Measurements from ENCODE around the gene BSN. TPM values are rescaled to one million over a fixed set of nuclear protein-coding genes. Genes with fewer than 3 reads are reported as not detected.

BSN gene
- total and polyA plus RNA-seq, 2 of the 4 experiments (the other 2 are of a cell fraction) = under 0.01 to 0.03 TPM

DNA sequence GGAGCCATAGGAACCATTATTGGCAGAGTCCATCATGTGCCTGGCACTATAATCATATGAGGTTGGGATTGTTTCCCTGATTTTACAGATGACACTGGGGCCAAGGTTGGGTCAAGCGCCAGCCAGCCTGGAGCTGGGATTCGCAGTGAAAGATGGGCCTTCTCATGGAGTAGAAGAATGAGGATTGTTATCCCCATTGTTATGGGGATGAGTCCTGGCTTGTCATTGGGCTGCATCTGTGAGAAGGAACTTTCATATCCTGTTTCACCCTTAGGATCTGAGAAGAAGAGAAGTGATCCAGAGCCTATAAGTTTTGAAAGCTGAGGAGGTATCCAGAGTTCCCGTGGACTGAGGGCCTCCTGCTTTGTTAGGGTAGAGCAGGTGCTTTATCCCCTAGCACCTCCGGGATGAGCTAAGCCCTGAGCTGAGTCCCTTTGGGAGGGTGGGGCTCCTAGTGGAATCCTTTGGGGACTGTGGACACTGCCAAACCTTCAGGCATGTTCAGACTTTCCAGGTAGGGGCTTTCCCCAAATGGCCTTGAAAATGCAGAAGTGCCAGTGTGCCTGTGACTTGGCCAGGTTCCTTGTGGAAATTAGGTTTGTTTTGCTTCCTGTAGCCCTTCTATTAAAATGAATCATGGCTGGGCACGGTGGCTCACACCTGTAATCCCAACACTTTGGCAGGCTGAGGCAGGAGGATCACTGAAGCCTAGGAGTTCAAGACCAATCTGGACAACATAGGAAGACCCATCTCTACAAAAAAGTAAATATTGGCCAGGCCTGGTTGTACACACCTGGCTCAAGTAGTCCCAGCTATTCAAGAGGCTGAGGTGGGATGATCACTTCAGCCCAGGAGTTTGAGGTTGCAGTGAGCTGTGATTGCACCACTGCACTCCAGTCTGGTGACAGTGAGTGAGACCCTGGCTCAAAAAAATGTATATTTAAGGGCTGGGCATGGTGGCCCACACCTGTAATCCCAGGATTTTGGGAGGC lies 30.2 kb upstream of the BSN start:
- Histone ChIP-seq H4K8ac (ENCODE audit: low read depth in 2 of 2, low read length in 2 of 2) (no peak overlapping the region), H3K4me3 (ENCODE audit: insufficient read depth, low read depth, low read length) (no peak overlapping the region), H3K4ac (ENCODE audit: low read depth, low read length) (no peak overlapping the region), H2BK20ac (ENCODE audit: low read depth, low read length) (no peak overlapping the region), H2BK5ac (ENCODE audit: low read depth, low read length, poor library complexity, severe bottlenecking) (no peak overlapping the region), H3K4me1 (ENCODE audit: control insufficient read depth, insufficient read depth, low read length) (no peaks in the 10 kb centered on the region), H3K4me2 (ENCODE audit: low read depth, low read length) (no peak overlapping the region), H2AFZ (replicated peaks; ENCODE audit: low read length, poor library complexity) (no peak overlapping the region), H3K9me1 (ENCODE audit: insufficient read depth, low read length) (0 out of 2 replicates have a peak, but pooled peaks cover 8% of the 10 kb centered on the region), H3K79me1 (ENCODE audit: low read depth in 1 of 2, low read length in 2 of 2) (peaks cover 4 to 26% of the 10 kb centered on the region in 2 experiments), H2AK5ac (ENCODE audit: low read depth, low read length) (no peak overlapping the region), H2BK15ac (ENCODE audit: low read depth, low read length) (no peak overlapping the region), H2AK9ac (replicated peaks; ENCODE audit: low read depth, low read length, poor library complexity) (no peak overlapping the region), H3K27ac (ENCODE audit: insufficient read depth, low read length) (no peak overlapping the region), H3K9me3 (ENCODE audit: control insufficient read depth, insufficient read depth, low read length) (no peaks in the 10 kb centered on the region), H3K36me3 (ENCODE audit: control insufficient read depth, insufficient read depth, low read length) (peaks cover 1% of the 10 kb centered on the region; the same call in 1 of the 2 replicates), H3K56ac (ENCODE audit: extremely low read depth, insufficient read depth, low read length) (no peak overlapping the region), H3K18ac (ENCODE audit: low read depth, low read length) (no peak overlapping the region), H3K14ac (replicated peaks; ENCODE audit: low read depth, low read length) (no peak overlapping the region), H4K5ac (ENCODE audit: low read depth, low read length) (no peak overlapping the region), H4K20me1 (ENCODE audit: insufficient read depth, low read length) (no peaks in the 10 kb centered on the region), H2BK120ac (ENCODE audit: low read depth, low read length) (no peak overlapping the region), H3K27me3 (ENCODE audit: control insufficient read depth, insufficient read depth, low read length) (no peaks in the 10 kb centered on the region), H3K23ac (ENCODE audit: low read depth, low read length) (no peak overlapping the region), H4K91ac (ENCODE audit: insufficient read depth, low read depth, low read length) (no peak overlapping the region), H3K9ac (ENCODE audit: low read depth, low read length) (no peak overlapping the region)
- no TSS peak for BruUV-seq (replicated peaks)
- TF ChIP-seq, protein P1, sequence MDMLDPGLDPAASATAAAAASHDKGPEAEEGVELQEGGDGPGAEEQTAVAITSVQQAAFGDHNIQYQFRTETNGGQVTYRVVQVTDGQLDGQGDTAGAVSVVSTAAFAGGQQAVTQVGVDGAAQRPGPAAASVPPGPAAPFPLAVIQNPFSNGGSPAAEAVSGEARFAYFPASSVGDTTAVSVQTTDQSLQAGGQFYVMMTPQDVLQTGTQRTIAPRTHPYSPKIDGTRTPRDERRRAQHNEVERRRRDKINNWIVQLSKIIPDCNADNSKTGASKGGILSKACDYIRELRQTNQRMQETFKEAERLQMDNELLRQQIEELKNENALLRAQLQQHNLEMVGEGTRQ (IDR thresholded peaks at IDR 0.05; ENCODE audit: low read depth, low read length) = no peak
- TF ChIP-seq CHD1 (IDR thresholded peaks at IDR 0.05; ENCODE audit: low read depth, low read length) = no peak
- no peak for TF ChIP-seq NFE2L2 (IDR thresholded peaks at IDR 0.05; ENCODE audit: low read depth, low read length)
- TF ChIP-seq SMC3 (IDR thresholded peaks at IDR 0.05; ENCODE audit: low read depth, low read length) = no peak
- no peak for TF ChIP-seq RCOR1 (IDR thresholded peaks at IDR 0.05; ENCODE audit: insufficient replicate concordance, low read length)
- TF ChIP-seq, protein P2, sequence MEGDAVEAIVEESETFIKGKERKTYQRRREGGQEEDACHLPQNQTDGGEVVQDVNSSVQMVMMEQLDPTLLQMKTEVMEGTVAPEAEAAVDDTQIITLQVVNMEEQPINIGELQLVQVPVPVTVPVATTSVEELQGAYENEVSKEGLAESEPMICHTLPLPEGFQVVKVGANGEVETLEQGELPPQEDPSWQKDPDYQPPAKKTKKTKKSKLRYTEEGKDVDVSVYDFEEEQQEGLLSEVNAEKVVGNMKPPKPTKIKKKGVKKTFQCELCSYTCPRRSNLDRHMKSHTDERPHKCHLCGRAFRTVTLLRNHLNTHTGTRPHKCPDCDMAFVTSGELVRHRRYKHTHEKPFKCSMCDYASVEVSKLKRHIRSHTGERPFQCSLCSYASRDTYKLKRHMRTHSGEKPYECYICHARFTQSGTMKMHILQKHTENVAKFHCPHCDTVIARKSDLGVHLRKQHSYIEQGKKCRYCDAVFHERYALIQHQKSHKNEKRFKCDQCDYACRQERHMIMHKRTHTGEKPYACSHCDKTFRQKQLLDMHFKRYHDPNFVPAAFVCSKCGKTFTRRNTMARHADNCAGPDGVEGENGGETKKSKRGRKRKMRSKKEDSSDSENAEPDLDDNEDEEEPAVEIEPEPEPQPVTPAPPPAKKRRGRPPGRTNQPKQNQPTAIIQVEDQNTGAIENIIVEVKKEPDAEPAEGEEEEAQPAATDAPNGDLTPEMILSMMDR (conservative IDR thresholded peaks at IDR 0.05; ENCODE audit: low read depth, low read length) = no peak
- no peak for TF ChIP-seq POLR2A (IDR thresholded peaks at IDR 0.05; ENCODE audit: low read depth, low read length)
- no peak for TF ChIP-seq MAFK (IDR thresholded peaks at IDR 0.05; ENCODE audit: low read depth, low read length)
- TF ChIP-seq MAZ (IDR thresholded peaks at IDR 0.05; ENCODE audit: borderline replicate concordance, low read depth, low read length) = no peak
- TF ChIP-seq MXI1 (IDR thresholded peaks at IDR 0.05; ENCODE audit: borderline replicate concordance, low read depth, low read length) = no peak
- no peak for TF ChIP-seq FOS (IDR thresholded peaks at IDR 0.05; ENCODE audit: low read depth, low read length)
- TF ChIP-seq CEBPB (IDR thresholded peaks at IDR 0.05; ENCODE audit: low read depth, low read length) = no peak
- TF ChIP-seq RFX5 (IDR thresholded peaks at IDR 0.05; ENCODE audit: low read depth, low read length) = no peak
- no peak for TF ChIP-seq RAD21 (IDR thresholded peaks at IDR 0.05; ENCODE audit: low read length)
- TF ChIP-seq BHLHE40 (IDR thresholded peaks at IDR 0.05; ENCODE audit: low read depth, low read length) = no peak
- ChIA-PET CTCF (interaction anchor here (1.2 kb wide), 1 partner anchor 16 kb away, joined by 5 read pairs; no protein-coding TSS in a partner anchor), POLR2A (ENCODE audit: unreplicated experiment) (no interaction called here)
- dilution Hi-C loops (cut with HindIII; ENCODE audit: low sequenced_read_pairs, unreplicated experiment) (no loop called here), in situ Hi-C loops (cut with MboI; ENCODE audit: low sequenced_read_pairs) (no loop called here), intact Hi-C loops (cut with micrococcal nuclease) (no loop called here)
- WGBS, 2 experiments (ENCODE audit: extremely low coverage in 2 of 2, insufficient read length in 1 of 2) = no CpG with 5 or more reads among the region's 5 CpGs
- DNase-seq (no peak), ATAC-seq (ENCODE audit: low read depth) (no peak)

Measured in IMR-90 (cell line).